Gastroesophageal sphincter (tissue), 3 donors: Measurements from ENCODE around the gene NLRP3.

Experiments
- EP300 ChIP-seq: sonication (generic); formaldehyde crosslinking; IDR thresholded peaks from one replicate; pipeline ENCODE4 v1.6.1; 2017; ENCODE audit warnings: antibody characterized with exemption, mild to moderate bottlenecking
- POLR2A ChIP-seq, 2 donors: fragments of 450-650 bp; IDR thresholded peaks; one replicate each; pipeline ENCODE4 v1.6.1; 2017; ENCODE audit warnings: antibody characterized with exemption in 2 of 2, mild to moderate bottlenecking in 2 of 2, moderate library complexity in 1 of 2
- POLR2AphosphoS5 ChIP-seq: sonication (generic); formaldehyde crosslinking; IDR thresholded peaks from one replicate; pipeline ENCODE4 v1.6.1; 2017; ENCODE audit warnings: antibody characterized with exemption
- TF ChIP-seq, protein P1 (sequence below), 4 experiments: fragments of 200-600 bp in 2 of 4; fragments of 450-650 bp in 2 of 4; sonication (generic) in 1 of 4; IDR thresholded peaks; one replicate each; pipeline ENCODE4 v1.5.1; 2017 to 2019; ENCODE audit warnings: antibody characterized with exemption in 4 of 4, mild to moderate bottlenecking in 2 of 4, moderate library complexity in 2 of 4

DNA sequence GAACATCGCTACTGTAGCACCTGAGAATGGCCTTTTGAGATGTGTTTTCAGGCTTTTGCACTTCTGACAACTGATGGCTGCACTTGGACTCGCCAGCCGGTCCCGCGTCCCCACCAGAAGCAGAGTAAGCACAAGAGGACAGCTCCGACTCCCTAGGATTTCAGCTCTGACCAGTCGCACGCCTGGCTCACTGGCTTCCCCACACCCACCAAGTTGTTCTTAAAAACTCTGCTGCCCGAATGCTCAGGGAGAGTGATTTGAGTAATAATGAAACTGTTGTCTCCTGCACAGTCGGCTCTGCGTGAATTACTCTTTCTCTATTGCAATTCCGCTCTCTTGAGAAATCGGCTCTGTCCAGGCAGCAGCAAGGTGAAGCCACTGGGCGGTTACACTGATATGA, 40.2 kb upstream of the NLRP3 start:
- TF ChIP-seq POLR2A (IDR thresholded peaks at IDR 0.05) (no peak), POLR2AphosphoS5 (no peak), EP300 (no peak)
- TF ChIP-seq, protein P1, sequence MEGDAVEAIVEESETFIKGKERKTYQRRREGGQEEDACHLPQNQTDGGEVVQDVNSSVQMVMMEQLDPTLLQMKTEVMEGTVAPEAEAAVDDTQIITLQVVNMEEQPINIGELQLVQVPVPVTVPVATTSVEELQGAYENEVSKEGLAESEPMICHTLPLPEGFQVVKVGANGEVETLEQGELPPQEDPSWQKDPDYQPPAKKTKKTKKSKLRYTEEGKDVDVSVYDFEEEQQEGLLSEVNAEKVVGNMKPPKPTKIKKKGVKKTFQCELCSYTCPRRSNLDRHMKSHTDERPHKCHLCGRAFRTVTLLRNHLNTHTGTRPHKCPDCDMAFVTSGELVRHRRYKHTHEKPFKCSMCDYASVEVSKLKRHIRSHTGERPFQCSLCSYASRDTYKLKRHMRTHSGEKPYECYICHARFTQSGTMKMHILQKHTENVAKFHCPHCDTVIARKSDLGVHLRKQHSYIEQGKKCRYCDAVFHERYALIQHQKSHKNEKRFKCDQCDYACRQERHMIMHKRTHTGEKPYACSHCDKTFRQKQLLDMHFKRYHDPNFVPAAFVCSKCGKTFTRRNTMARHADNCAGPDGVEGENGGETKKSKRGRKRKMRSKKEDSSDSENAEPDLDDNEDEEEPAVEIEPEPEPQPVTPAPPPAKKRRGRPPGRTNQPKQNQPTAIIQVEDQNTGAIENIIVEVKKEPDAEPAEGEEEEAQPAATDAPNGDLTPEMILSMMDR (IDR thresholded peaks at IDR 0.05) = no peak
